ENCODE data around the gene IDE.

- TF ChIP-seq KDM1A (IDR thresholded peaks at IDR 0.05; ENCODE audit: borderline replicate concordance) (no peak), EZH2 (IDR thresholded peaks at IDR 0.05; ENCODE audit: borderline replicate concordance, control insufficient read depth, low read depth, low read length) (no peak), SREBF1 (IDR thresholded peaks at IDR 0.05; ENCODE audit: low read length) (no peak), FOXK2 (IDR thresholded peaks at IDR 0.05) (no peak), POLR2A (IDR thresholded peaks at IDR 0.05; ENCODE audit: low read depth, low read length) (no peak), EGR1 (IDR thresholded peaks at IDR 0.05; ENCODE audit: borderline replicate concordance in 1 of 2, low read depth in 2 of 2, low read length in 2 of 2) (no peak), E2F8 (IDR thresholded peaks at IDR 0.05; ENCODE audit: low read depth, partially characterized antibody) (no peak), ZBTB40 (IDR thresholded peaks at IDR 0.05; ENCODE audit: borderline replicate concordance) (no peak), MTA3 (IDR thresholded peaks at IDR 0.05; ENCODE audit: borderline replicate concordance, low read length) (no peak), JUNB (IDR thresholded peaks at IDR 0.05) (no peak), CREB1 (IDR thresholded peaks at IDR 0.05; ENCODE audit: low read depth) (no peak)
Measured at GRCh38 chr10:92430103-92430502, 143.8 kb downstream of the IDE start.

Measured in GM12878 (cell line).